Measurements from ENCODE around the gene PFDN1.

PFDN1 gene

GRCh38 chr5:140219068-140219991, 83.6 kb downstream of the PFDN1 start:
- DNase-seq (ENCODE audit: insufficient read length, low spot score) (no peak), FAIRE-seq (no peak)
- TF ChIP-seq SPI1 (IDR thresholded peaks at IDR 0.05; ENCODE audit: low read depth, low read length) (no peak), POLR2AphosphoS5 (IDR thresholded peaks at IDR 0.05; ENCODE audit: low read depth, low read length) (no peak), PAX5 (IDR thresholded peaks at IDR 0.05; ENCODE audit: insufficient read depth, low read length, severe bottlenecking) (no peak), POLR2A (IDR thresholded peaks at IDR 0.05; ENCODE audit: low read depth, low read length) (no peak), TAF1 (IDR thresholded peaks at IDR 0.05; ENCODE audit: low read depth, low read length) (no peak), POU2F2 (IDR thresholded peaks at IDR 0.05; ENCODE audit: low read depth, low read length) (no peak)

DNA sequence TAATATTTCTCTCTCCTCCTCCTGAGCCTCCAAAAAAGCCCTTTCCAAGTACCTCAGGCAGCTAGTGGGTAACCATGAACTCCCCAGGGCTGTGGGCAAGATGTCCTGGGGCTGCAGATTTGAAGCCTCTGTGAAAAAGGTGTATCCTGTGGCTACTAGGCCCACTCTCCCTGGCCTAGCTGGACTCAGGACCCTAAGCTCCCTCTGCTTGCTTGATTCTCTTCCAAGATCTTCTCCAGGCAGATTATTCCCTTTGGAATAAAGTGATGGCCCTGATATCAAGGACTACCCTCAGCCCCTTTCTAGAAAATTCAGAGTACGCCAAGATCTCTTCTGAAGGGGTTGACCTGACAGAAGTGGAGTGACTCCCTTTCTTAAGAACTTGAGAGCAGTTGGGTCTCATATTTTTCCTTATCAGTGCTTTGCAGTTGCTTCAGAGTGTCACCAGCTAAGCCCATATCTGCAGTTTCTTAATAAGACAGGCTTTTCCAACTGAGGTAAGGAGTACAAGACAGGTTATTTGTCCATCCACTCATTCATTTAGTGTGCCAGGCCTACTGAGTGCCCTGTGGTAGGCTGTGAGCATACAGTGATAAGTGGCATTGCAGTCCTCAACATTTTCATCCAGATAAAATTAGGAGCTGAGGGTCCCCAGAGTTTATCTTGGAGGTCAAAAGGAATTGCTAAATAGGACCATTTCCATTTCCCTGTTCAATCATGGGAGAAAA, 85.4 kb downstream of the PFDN1 start:
- no peak for TF ChIP-seq POU2F2 (IDR thresholded peaks at IDR 0.05; ENCODE audit: low read depth, low read length)
- no peak for TF ChIP-seq PAX5 (IDR thresholded peaks at IDR 0.05; ENCODE audit: insufficient read depth, low read length, severe bottlenecking)
- TF ChIP-seq SPI1 (IDR thresholded peaks at IDR 0.05; ENCODE audit: low read depth, low read length), result no peak
- no peak for TF ChIP-seq TAF1 (IDR thresholded peaks at IDR 0.05; ENCODE audit: low read depth, low read length)
- no peak for TF ChIP-seq POLR2AphosphoS5 (IDR thresholded peaks at IDR 0.05; ENCODE audit: low read depth, low read length)
- TF ChIP-seq POLR2A (IDR thresholded peaks at IDR 0.05; ENCODE audit: low read depth, low read length), result no peak
- no peak for FAIRE-seq
- DNase-seq (ENCODE audit: insufficient read length, low spot score), result no peak

DNA sequence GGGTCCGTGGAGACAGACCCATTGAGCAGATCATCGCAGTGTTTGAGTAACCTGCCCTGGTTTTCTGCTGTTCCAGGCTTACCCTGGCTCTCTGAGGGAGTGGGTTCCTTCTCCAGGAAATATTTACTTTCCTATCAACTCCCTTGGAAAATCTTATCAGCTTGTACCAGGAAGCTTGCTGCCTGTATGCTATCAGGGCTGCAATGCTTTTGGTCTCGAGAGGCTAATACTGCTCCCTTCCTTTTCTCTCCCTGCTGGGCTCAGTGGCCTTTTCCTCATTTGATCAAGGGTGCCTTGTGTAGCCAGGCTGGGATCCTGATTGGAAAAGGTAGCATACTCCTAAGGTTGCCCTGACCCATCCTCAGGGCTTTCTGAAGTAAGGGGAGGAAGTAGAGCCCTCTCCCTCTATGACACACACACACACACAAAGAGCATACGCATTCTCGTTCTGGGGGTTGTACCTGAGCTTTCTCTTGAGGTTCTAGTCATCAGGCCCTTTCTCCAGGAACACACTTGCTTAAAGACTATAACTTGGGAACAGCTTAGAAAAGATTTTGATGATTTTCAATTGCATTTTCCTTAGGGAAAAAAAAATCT, 86.3 kb downstream of the PFDN1 start:
- FAIRE-seq, result no peak
- TF ChIP-seq PAX5 (IDR thresholded peaks at IDR 0.05; ENCODE audit: insufficient read depth, low read length, severe bottlenecking) (no peak), POLR2AphosphoS5 (IDR thresholded peaks at IDR 0.05; ENCODE audit: low read depth, low read length) (no peak), POLR2A (IDR thresholded peaks at IDR 0.05; ENCODE audit: low read depth, low read length) (no peak), TAF1 (IDR thresholded peaks at IDR 0.05; ENCODE audit: low read depth, low read length) (no peak), SPI1 (IDR thresholded peaks at IDR 0.05; ENCODE audit: low read depth, low read length) (no peak), POU2F2 (IDR thresholded peaks at IDR 0.05; ENCODE audit: low read depth, low read length) (no peak)
- DNase-seq (ENCODE audit: insufficient read length, low spot score), result no peak

- FAIRE-seq, result no peak
- TF ChIP-seq TAF1 (IDR thresholded peaks at IDR 0.05; ENCODE audit: low read depth, low read length), result no peak
- peak; percentile 20; the same call in 1 of the 2 replicates for TF ChIP-seq SPI1 (IDR thresholded peaks at IDR 0.05; ENCODE audit: low read depth, low read length)
- no peak for DNase-seq (ENCODE audit: insufficient read length, low spot score)
Measured at GRCh38 chr5:140215276-140215675, 87.6 kb downstream of the PFDN1 start.

DNA sequence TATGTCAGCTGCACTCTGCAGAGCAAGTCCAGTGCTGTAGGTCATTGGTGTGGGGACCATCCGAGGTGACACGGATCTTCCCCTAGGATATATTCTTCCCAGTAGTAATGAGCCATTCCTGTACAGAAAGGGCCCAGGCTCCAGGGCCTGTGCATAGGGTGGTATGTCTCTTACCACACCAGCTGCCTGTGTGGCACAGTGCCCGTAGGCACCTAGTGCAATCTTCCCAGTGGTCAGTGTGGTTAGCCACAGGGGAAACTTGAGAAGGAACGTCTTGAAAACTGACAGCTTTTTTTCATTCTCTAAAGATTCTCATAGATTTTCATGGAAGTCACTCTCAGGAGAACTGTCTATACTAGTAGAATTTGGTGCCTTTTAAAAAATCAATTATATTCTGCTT, 88.1 kb downstream of the PFDN1 start:
- DNase-seq (ENCODE audit: insufficient read length, low spot score), result no peak
- FAIRE-seq, result no peak
- TF ChIP-seq POLR2A (IDR thresholded peaks at IDR 0.05; ENCODE audit: low read depth, low read length) (no peak), SPI1 (IDR thresholded peaks at IDR 0.05; ENCODE audit: low read depth, low read length) (no peak), POLR2AphosphoS5 (IDR thresholded peaks at IDR 0.05; ENCODE audit: low read depth, low read length) (no peak), TAF1 (IDR thresholded peaks at IDR 0.05; ENCODE audit: low read depth, low read length) (no peak), PAX5 (IDR thresholded peaks at IDR 0.05; ENCODE audit: insufficient read depth, low read length, severe bottlenecking) (no peak), POU2F2 (IDR thresholded peaks at IDR 0.05; ENCODE audit: low read depth, low read length) (no peak)

DNA sequence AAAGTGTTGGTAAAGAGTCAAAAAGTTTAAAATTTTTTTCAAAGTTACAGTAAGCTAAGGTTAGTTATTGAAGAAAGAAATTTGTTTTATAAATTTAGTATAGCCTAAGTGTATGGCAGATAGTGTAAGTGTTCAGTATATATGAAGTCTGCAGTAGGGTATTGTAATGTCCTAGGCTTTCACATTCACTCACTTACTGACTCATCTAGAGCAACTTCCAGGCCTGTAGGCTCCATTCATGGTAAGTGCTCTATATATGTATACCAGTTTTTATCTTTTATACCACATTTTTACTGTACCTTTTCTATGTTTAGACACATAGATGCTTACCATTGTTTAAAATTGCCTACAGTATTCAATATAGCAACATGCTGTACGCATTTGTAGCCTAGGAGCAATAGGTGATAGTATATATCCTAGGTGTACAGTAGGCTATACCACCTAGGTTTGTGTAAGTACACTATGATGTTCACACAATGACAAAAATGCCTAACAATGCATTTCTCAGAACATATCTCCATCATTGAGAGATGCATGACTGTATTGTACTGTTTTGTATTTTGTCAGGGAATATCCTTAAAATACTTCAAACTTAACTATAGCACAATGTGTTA, 89.4 kb downstream of the PFDN1 start:
- TF ChIP-seq POLR2AphosphoS5 (IDR thresholded peaks at IDR 0.05; ENCODE audit: low read depth, low read length), result no peak
- TF ChIP-seq TAF1 (IDR thresholded peaks at IDR 0.05; ENCODE audit: low read depth, low read length), result no peak
- no peak for TF ChIP-seq POLR2A (IDR thresholded peaks at IDR 0.05; ENCODE audit: low read depth, low read length)
- TF ChIP-seq PAX5 (IDR thresholded peaks at IDR 0.05; ENCODE audit: insufficient read depth, low read length, severe bottlenecking), result no peak
- TF ChIP-seq SPI1 (IDR thresholded peaks at IDR 0.05; ENCODE audit: low read depth, low read length), result no peak
- TF ChIP-seq POU2F2 (IDR thresholded peaks at IDR 0.05; ENCODE audit: low read depth, low read length), result no peak
- no peak for DNase-seq (ENCODE audit: insufficient read length, low spot score)
- peak; percentile 28 for FAIRE-seq

GRCh38 chr5:140208065-140208464, 94.8 kb downstream of the PFDN1 start:
- FAIRE-seq, result no peak
- no peak for TF ChIP-seq POLR2AphosphoS5 (IDR thresholded peaks at IDR 0.05; ENCODE audit: low read depth, low read length)
- no peak for TF ChIP-seq SPI1 (IDR thresholded peaks at IDR 0.05; ENCODE audit: low read depth, low read length)
- TF ChIP-seq TAF1 (IDR thresholded peaks at IDR 0.05; ENCODE audit: low read depth, low read length), result no peak
- no peak for TF ChIP-seq POLR2A (IDR thresholded peaks at IDR 0.05; ENCODE audit: low read depth, low read length)
- TF ChIP-seq PAX5 (IDR thresholded peaks at IDR 0.05; ENCODE audit: insufficient read depth, low read length, severe bottlenecking), result no peak
- TF ChIP-seq POU2F2 (IDR thresholded peaks at IDR 0.05; ENCODE audit: low read depth, low read length), result no peak
- DNase-seq (ENCODE audit: insufficient read length, low spot score), result no peak

DNA sequence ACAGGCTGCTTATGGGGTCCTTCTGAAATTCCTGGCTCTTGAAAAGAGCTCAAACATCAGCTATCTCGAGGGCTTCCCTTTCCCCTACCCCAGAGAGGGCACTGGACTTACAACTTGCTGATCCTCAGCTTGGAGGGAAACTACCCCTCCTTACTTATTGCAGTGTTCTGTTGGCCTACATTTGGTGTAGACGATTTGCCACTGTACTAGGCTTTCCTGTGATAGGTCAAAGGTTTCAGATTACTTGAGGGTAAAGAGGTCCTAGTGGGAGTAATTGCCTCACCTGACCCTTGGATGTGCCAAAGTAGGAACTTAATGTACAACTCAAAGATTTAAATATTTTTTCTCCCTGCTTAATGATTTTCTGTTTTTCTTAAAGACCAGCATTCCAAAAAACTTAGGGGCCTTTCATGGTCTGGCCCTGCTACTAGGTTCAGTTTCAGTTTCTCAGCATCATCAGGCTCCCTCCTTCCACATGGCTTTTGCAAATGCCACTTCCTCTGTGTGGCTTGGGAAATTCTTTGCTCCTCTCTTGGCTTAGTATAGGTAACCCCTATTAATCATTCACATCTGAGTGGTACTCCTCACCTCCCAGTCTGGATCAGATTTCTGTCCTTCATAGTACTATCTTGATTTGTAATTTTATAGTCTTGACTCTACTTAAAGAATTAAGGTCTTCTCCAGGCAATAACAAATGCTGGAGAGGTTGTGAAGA, 95.5 kb downstream of the PFDN1 start:
- FAIRE-seq (no peak), DNase-seq (ENCODE audit: insufficient read length, low spot score) (no peak)
- no peak for TF ChIP-seq POU2F2 (IDR thresholded peaks at IDR 0.05; ENCODE audit: low read depth, low read length)
- TF ChIP-seq SPI1 (IDR thresholded peaks at IDR 0.05; ENCODE audit: low read depth, low read length), result peak; percentile 72

All from GM12891 (cell line).